H9 (cell line): Measurements from ENCODE around the gene DAPK1. TPM values are rescaled to one million over a fixed set of nuclear protein-coding genes. Genes with fewer than 3 reads are reported as not detected.

Source experiments
- DNase-seq: peaks from one replicate; pipeline ENCODE4 v3.0.0-alpha.2; 2017
- H2AFZ ChIP-seq: one replicate; pipeline ENCODE4 v1.6.1; 2013; ENCODE audit warnings: mild to moderate bottlenecking, low read length, control low read depth, moderate library complexity
- H2AK5ac ChIP-seq: 2 replicates; pipeline ENCODE4 v1.6.1; 2013; ENCODE audit warnings: low read length, control low read depth, mixed read lengths; ENCODE audit not compliant: insufficient read length
- H2BK120ac ChIP-seq: one replicate; pipeline ENCODE4 v1.6.1; 2013; ENCODE audit warnings: low read depth, mild to moderate bottlenecking, low read length, control low read depth, inconsistent platforms; ENCODE audit not compliant: poor library complexity, severe bottlenecking
- H2BK12ac ChIP-seq: 2 replicates; pipeline ENCODE4 v1.6.1; 2013; ENCODE audit warnings: low read length, control low read depth, mixed read lengths, low read depth; ENCODE audit not compliant: insufficient read length
- H2BK15ac ChIP-seq: 2 replicates; pipeline ENCODE4 v1.6.1; 2013; ENCODE audit warnings: low read depth, low read length, control low read depth
- H2BK20ac ChIP-seq: one replicate; pipeline ENCODE4 v1.6.1; 2013; ENCODE audit warnings: low read depth, mild to moderate bottlenecking, low read length, control low read depth, inconsistent platforms; ENCODE audit not compliant: poor library complexity, severe bottlenecking
- H2BK5ac ChIP-seq: 2 replicates; pipeline ENCODE4 v1.6.1; 2013; ENCODE audit warnings: low read length, control low read depth, mixed read lengths; ENCODE audit not compliant: insufficient read length
- H3K14ac ChIP-seq: 2 replicates; pipeline ENCODE4 v1.6.1; 2013; ENCODE audit warnings: low read length, control low read depth; ENCODE audit not compliant: insufficient read depth
- H3K18ac ChIP-seq: 2 replicates; pipeline ENCODE4 v1.6.1; 2013; ENCODE audit warnings: low read depth, mild to moderate bottlenecking, mixed read lengths, low read length, control low read depth; ENCODE audit not compliant: insufficient read length
- H3K23ac ChIP-seq: 2 replicates; pipeline ENCODE4 v1.6.1; 2013; ENCODE audit warnings: low read length, control low read depth, mixed read lengths, low read depth; ENCODE audit not compliant: insufficient read length
- H3K23me2 ChIP-seq: 2 replicates; pipeline ENCODE4 v1.6.1; 2013; ENCODE audit warnings: low read depth, mild to moderate bottlenecking, mixed read lengths, low read length, control low read depth; ENCODE audit not compliant: insufficient read length, poor library complexity, severe bottlenecking
- H3K27ac ChIP-seq: 2 replicates; pipeline ENCODE4 v1.5.1; 2013; ENCODE audit warnings: low read length, control low read depth, mixed read lengths, low read depth; ENCODE audit not compliant: insufficient read length
- H3K27me3 ChIP-seq: 2 replicates; pipeline ENCODE4 v1.6.1; 2013; ENCODE audit warnings: low read length, control low read depth, inconsistent platforms; ENCODE audit not compliant: insufficient read depth
- H3K4ac ChIP-seq: 2 replicates; pipeline ENCODE4 v1.6.1; 2013; ENCODE audit warnings: low read depth, mild to moderate bottlenecking, control low read depth, inconsistent platforms, low read length, moderate library complexity
- H3K4me1 ChIP-seq: 2 replicates; pipeline ENCODE4 v1.6.1; 2013; ENCODE audit warnings: low read length, control low read depth, inconsistent platforms; ENCODE audit not compliant: insufficient read depth
- H3K4me2 ChIP-seq: 2 replicates; pipeline ENCODE4 v1.6.1; 2013; ENCODE audit warnings: low read length, control low read depth, mixed read lengths; ENCODE audit not compliant: insufficient read length, insufficient read depth
- H3K56ac ChIP-seq: 2 replicates; pipeline ENCODE4 v1.6.1; 2013; ENCODE audit warnings: low read depth, mild to moderate bottlenecking, mixed read lengths, low read length, control low read depth; ENCODE audit not compliant: insufficient read length
- H3K79me1 ChIP-seq: 2 replicates; pipeline ENCODE4 v1.6.1; 2013; ENCODE audit warnings: low read depth, mild to moderate bottlenecking, moderate library complexity, low read length, control low read depth, inconsistent platforms; ENCODE audit not compliant: insufficient read depth, poor library complexity, severe bottlenecking
- H3K79me2 ChIP-seq: 2 replicates; pipeline ENCODE4 v1.6.1; 2013; ENCODE audit warnings: low read length, control low read depth, inconsistent platforms; ENCODE audit not compliant: insufficient read depth
- H3K9ac ChIP-seq: 2 replicates; pipeline ENCODE4 v1.6.1; 2013; ENCODE audit warnings: low read length, control low read depth, mixed read lengths; ENCODE audit not compliant: insufficient read length; ENCODE audit errors: extremely low read depth
- H3K9me3 ChIP-seq: one replicate; pipeline ENCODE4 v1.6.1; 2013; ENCODE audit warnings: low read depth, low read length, inconsistent platforms; ENCODE audit not compliant: control insufficient read depth
- H3T11ph ChIP-seq: one replicate; pipeline ENCODE4 v1.6.1; 2013; ENCODE audit warnings: mild to moderate bottlenecking, low read length, control low read depth, inconsistent platforms
- H4K20me1 ChIP-seq: one replicate; pipeline ENCODE4 v1.6.1; 2013; ENCODE audit not compliant: control insufficient read depth, insufficient read length, insufficient read depth
- H4K5ac ChIP-seq: 2 replicates; pipeline ENCODE4 v1.6.1; 2013; ENCODE audit warnings: low read depth, mild to moderate bottlenecking, mixed read lengths, low read length, control low read depth; ENCODE audit not compliant: insufficient read length
- H4K8ac ChIP-seq: replicated peaks from 2 replicates; pipeline ENCODE4 v1.6.1; 2013; ENCODE audit warnings: low read length, control low read depth, mixed read lengths, low read depth; ENCODE audit not compliant: insufficient read length
- H4K91ac ChIP-seq: 2 replicates; pipeline ENCODE4 v1.6.1; 2013; ENCODE audit warnings: low read depth, mild to moderate bottlenecking, moderate library complexity, mixed read lengths, low read length, control low read depth; ENCODE audit not compliant: insufficient read length
- H3K27ac Mint-ChIP-seq, 3 experiments: 2 replicates in 2 of 3; 3 replicates in 1 of 3; pipeline ENCODE4 v1.8.0; 2020 to 2021; ENCODE audit warnings: mixed read lengths in 3 of 3, mild to moderate bottlenecking in 1 of 3, moderate library complexity in 1 of 3
- H3K27me3 Mint-ChIP-seq: 2 replicates; pipeline ENCODE4 v1.8.0; 2021; ENCODE audit warnings: low read depth, mild to moderate bottlenecking, moderate library complexity, mixed read lengths
- H3K36me3 Mint-ChIP-seq, 3 experiments: 2 replicates in 2 of 3; 3 replicates in 1 of 3; pipeline ENCODE4 v1.8.0; 2020 to 2021; ENCODE audit warnings: low read depth in 3 of 3, mixed read lengths in 3 of 3; ENCODE audit not compliant: insufficient read depth in 1 of 3
- H3K4me1 Mint-ChIP-seq, 2 experiments: 2 replicates each; pipeline ENCODE4 v1.8.0; 2020; ENCODE audit warnings: mixed read lengths in 2 of 2
- H3K4me3 Mint-ChIP-seq, 2 experiments: 2 replicates in 1 of 2; 3 replicates in 1 of 2; pipeline ENCODE4 v1.8.0; 2020 to 2021; ENCODE audit warnings: mild to moderate bottlenecking in 2 of 2, mixed read lengths in 2 of 2, moderate library complexity in 1 of 2
- H3K9me3 Mint-ChIP-seq, 2 experiments: 2 replicates in 1 of 2; 3 replicates in 1 of 2; pipeline ENCODE4 v1.8.0; 2020; ENCODE audit warnings: mild to moderate bottlenecking in 2 of 2, mixed read lengths in 2 of 2, moderate library complexity in 1 of 2
- CTCF ChIP-seq: fragments of 200-600 bp; sonication (generic); conservative IDR thresholded peaks from 3 replicates; pipeline ENCODE4 v1.8.0; 2021; ENCODE audit warnings: antibody characterized with exemption, mild to moderate bottlenecking
- WGBS: extraction: QIAGEN DNeasy Blood & Tissue Kit; methylation state at CpG from one replicate; pipeline ENCODE4 v1.1.7; 2013; ENCODE audit warnings: missing lambda C conversion rate, low lambda C conversion rate, mixed read lengths; ENCODE audit not compliant: insufficient read length; ENCODE audit errors: extremely low coverage; 5-methylcytosine and 5-hydroxymethylcytosine counted together
- total RNA-seq: library from RNA; stranded (reverse); gene quantifications from 2 replicates; pipeline ENCODE4 v1.2.1, GENCODE V29; 2021

DAPK1 gene
- total RNA-seq, 1 experiment from 2014 or later: 79.4 TPM

GRCh38 chr9:87687207-87687606 lies 189.5 kb downstream of the DAPK1 start:
- no peak overlapping the region for H2BK15ac ChIP-seq
- H4K5ac ChIP-seq: no peak overlapping the region
- H4K20me1 ChIP-seq: no peaks in the 10 kb centered on the region
- H2BK12ac ChIP-seq: no peak overlapping the region
- Mint-ChIP-seq H3K4me3 (no peak overlapping the region), H3K4me1 (peaks cover 9 to 13% of the 10 kb centered on the region in 2 experiments; a peak in 3 of 4 replicates), H3K27me3 (no peaks in the 10 kb centered on the region), H3K36me3 (peaks cover 55 to 65% (median 60%) of the 10 kb centered on the region in 3 experiments), H3K9me3 (no peaks in the 10 kb centered on the region), H3K27ac (no peak overlapping the region)
- H3K9me3 ChIP-seq: no peaks in the 10 kb centered on the region
- H3K27me3 ChIP-seq: no peaks in the 10 kb centered on the region
- no peak overlapping the region for H3K9ac ChIP-seq
- no peak overlapping the region for H2AK5ac ChIP-seq
- H2BK120ac ChIP-seq: no peak overlapping the region
- no peak overlapping the region for H3K18ac ChIP-seq
- H3K23ac ChIP-seq: no peak overlapping the region
- H3K79me2 ChIP-seq: no peaks in the 10 kb centered on the region
- H3K4ac ChIP-seq: no peak overlapping the region
- no peak overlapping the region for H2AFZ ChIP-seq
- no peak overlapping the region for H3K4me2 ChIP-seq
- H3K79me1 ChIP-seq: no peaks in the 10 kb centered on the region
- no peak overlapping the region for H2BK20ac ChIP-seq
- no peak overlapping the region for H2BK5ac ChIP-seq
- no peak for DNase-seq
- no peaks in the 10 kb centered on the region for H3K4me1 ChIP-seq
- no peak overlapping the region for H3K56ac ChIP-seq
- WGBS: no CpG with 5 or more reads among the region's 4 CpGs
- H3T11ph ChIP-seq: no peak overlapping the region
- TF ChIP-seq CTCF: no peak
- H3K27ac ChIP-seq: no peak overlapping the region
- no peak overlapping the region for H4K8ac ChIP-seq
- H4K91ac ChIP-seq: no peak overlapping the region
- H3K23me2 ChIP-seq: no peaks in the 10 kb centered on the region
- H3K14ac ChIP-seq: no peak overlapping the region
